ENCODE results near the gene TNNT1.

GRCh38 chr19:55189403-55189835 lies 40.4 kb upstream of the TNNT1 start:
- TF ChIP-seq CTCF (IDR thresholded peaks at IDR 0.05) (no peak), POLR2AphosphoS5 (IDR thresholded peaks at IDR 0.05) (peak; percentile 26), POLR2A (IDR thresholded peaks at IDR 0.05) (no peak)

Data from prostate gland (tissue), 2 donors.